ENCODE data around the gene TP53.

- TF ChIP-seq CTCF (tag by site-specific recombination; IDR thresholded peaks at IDR 0.05) (no peak), ZNF776 (tag by site-specific recombination; IDR thresholded peaks at IDR 0.05; ENCODE audit: borderline replicate concordance) (no peak), ZNF488 (tag by site-specific recombination; IDR thresholded peaks at IDR 0.05) (no peak), ZNF449 (tag by site-specific recombination; IDR thresholded peaks at IDR 0.05) (no peak), REST (tag by site-specific recombination; IDR thresholded peaks at IDR 0.05) (no peak), TCF7L2 (IDR thresholded peaks at IDR 0.05; ENCODE audit: borderline replicate concordance, low read depth, low read length) (no peak), ZNF48 (tag by site-specific recombination; IDR thresholded peaks at IDR 0.05) (no peak), ZNF292 (tag by site-specific recombination; IDR thresholded peaks at IDR 0.05; ENCODE audit: borderline replicate concordance, low read depth) (no peak), ZNF121 (tag by site-specific recombination; IDR thresholded peaks at IDR 0.05) (no peak), ZNF670 (tag by site-specific recombination; IDR thresholded peaks at IDR 0.05; ENCODE audit: low read depth) (no peak), ELK4 (IDR thresholded peaks at IDR 0.05; ENCODE audit: borderline replicate concordance, low read depth, low read length) (no peak), KLF8 (tag by site-specific recombination; IDR thresholded peaks at IDR 0.05) (no peak), ZNF324 (tag by site-specific recombination; IDR thresholded peaks at IDR 0.05) (no peak)
These were observed 15.5 kb upstream of the TP53 start for GRCh38 chr17:7702776-7703175.
